ENCODE results near the gene CERKL.

Gene CERKL

DNA sequence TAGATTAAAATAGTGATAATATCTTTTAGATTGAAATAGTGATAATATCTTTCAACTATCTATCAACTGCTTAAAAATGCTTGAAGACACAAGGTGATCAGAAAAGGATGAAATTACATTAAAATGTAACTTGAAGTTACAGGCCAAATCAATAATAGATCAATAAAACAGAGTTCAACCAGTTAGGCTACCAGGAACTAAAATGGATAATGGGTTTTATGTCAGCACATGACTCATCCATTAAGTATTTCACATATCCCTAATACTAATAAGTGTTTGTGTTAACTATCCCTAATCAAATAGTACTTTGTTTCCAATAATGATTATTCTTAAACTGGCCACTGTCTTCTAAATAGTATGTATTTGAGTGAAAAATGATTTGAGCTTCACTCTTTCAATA lies 33.7 kb downstream of the CERKL start:
- DNase-seq: no peak

DNA sequence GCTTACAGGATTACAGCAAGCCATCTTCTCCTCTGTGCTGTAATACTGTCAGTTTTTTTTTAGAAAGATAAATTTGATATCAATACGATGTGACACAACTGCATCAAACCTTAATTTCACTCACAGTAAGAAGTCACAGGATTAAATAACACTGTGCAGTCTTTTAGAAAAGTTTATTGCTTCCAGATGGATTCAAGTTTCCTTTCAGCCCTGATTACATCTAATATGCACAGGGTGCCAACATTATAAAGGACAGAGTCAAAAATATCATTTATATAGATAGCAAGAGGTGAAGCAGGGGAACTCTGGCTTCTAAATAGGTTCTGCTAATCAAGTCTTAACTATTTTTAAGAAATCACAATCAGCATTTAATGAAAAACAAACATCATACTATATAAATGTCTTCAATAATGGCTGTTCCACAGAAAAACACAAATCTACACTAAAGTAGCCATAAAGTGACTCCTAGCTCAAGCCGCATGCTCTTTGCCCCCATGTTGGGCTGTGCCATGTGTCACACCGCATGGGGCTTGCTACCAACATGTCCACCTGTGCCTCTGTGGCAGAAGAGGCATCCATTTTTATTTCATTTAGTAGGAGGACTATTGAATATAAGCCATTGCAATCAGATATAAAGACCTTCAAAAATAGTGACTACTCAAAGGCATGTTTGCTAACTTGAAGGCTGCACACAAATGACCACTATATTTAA lies 35.0 kb downstream of the CERKL start:
- DNase-seq: no peak

GRCh38 chr2:181619516-181619915 lies 37.4 kb downstream of the CERKL start:
- no peak for DNase-seq

DNA sequence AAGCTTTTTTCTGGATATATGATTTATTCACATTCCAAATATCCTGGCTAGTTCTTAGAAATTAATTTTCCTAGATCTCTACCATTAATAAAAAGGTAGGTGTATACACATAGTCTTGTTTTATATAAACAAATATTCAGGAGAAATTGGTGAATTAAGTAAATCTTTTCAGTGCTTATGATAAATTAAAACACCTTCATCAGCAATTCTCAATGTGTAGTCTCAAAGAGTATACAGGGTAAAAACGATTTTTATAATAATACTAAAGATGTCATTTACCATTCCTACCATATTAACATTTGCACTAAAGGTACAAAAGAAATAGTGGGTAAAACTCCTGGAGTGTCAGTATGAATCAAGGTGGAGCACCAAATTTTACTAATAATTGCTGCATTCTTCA lies 40.2 kb downstream of the CERKL start:
- no peak for DNase-seq

- no peak for DNase-seq
Observed at GRCh38 chr2:181614874-181615638, 41.8 kb downstream of the CERKL start.

DNA sequence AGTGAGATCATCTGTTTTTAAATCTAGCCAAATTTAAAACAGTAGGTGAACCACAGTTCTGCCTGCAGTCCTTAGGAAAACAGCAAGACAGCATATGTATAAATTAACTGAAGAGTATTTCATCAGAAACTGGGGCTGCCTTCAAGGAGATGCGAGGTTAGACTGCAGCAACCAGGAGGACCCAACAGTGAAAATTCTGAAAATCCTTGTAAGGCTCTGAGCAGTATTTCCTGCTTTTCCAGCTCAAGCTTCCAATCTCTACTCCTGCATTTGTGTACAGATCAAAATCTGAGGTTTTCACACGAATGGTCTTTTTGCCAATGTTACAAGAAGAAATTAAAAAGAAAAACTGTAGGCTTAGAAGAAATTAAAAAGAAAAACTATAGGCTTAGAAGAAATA lies 43.7 kb downstream of the CERKL start:
- no peak for DNase-seq

- no peak for DNase-seq
Observed at GRCh38 chr2:181607629-181608590, 49.0 kb downstream of the CERKL start.

- no peak for DNase-seq
Observed at GRCh38 chr2:181605889-181606837, 50.7 kb downstream of the CERKL start.

DNA sequence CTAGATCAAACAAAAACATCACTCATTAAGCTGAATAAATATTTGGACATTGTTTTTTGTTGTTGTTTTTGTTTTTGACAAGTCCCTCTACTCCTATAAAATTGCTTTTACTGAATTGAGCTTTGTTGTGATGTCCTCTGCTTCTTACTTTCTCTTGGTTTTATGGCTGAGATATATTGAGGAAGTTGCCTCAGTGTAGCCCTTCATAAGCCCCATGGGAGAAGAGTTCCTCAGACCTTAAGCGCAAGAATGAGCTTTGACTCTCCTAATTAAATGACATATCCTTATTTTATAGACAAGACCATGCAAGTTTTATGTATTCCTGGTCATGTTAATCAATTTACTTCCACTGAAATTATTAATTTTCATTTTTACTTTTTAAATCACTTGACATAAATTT lies 54.9 kb downstream of the CERKL start:
- no peak for DNase-seq

DNA sequence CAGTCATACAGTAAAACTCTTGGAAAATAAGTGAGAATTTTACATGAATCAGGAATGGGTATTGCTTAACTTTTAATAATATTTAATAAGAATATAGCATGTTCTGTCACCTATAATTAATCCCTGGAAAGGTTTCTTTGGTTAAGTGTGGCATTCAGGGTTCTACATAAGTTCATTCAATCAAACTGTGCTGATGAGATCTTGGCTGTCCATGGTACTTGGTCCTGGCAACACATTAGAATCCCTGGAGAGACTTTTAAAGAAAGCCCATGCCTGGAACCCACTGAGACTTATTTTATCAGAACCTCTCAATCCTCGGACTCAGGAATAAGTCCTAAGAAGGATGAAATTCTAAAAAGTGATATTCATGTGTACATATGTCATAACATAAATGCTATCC lies 60.3 kb downstream of the CERKL start:
- no peak for DNase-seq

GRCh38 chr2:181594322-181594721 lies 62.6 kb downstream of the CERKL start:
- no peak for DNase-seq

DNA sequence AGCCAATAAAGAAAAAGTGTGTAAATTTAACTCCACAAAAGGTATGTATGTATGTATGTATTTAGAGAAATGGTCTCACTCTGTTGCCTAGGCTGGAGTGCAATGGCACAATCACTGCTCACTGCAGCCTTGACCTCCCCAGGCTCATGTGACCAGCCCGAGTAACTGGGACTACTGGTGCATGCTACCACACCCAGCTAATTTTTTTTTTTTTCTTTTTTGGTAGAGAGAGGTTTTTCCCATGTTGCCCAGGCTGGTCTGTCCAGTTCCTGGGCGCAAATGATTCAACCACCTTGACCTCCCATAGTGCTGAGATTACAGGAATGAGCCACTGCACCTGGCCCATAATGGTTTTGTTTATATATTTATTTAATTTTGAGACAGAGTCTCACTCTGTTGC lies 67.1 kb downstream of the CERKL start:
- DNase-seq: no peak

DNA sequence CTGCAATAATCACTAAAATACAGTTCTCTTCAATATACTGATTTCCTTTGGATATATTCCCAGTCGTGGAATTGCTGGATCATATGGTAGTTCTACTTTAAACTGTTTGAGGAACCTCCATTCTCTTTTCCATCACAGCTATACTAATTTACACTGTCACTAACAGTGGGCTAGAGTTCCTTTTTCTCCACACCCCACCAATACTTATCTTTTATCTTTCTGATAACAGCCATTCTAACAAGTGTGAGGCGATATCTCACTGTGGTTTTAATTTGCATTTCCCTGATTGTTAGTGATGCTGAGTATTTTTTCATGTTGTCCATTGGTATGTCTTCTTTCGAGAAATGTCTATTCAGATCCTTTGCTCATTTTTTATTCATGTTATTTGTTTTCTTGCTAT lies 68.4 kb downstream of the CERKL start:
- no peak for DNase-seq

- no peak for DNase-seq
Observed at GRCh38 chr2:181586569-181587081, 70.3 kb downstream of the CERKL start.

DNA sequence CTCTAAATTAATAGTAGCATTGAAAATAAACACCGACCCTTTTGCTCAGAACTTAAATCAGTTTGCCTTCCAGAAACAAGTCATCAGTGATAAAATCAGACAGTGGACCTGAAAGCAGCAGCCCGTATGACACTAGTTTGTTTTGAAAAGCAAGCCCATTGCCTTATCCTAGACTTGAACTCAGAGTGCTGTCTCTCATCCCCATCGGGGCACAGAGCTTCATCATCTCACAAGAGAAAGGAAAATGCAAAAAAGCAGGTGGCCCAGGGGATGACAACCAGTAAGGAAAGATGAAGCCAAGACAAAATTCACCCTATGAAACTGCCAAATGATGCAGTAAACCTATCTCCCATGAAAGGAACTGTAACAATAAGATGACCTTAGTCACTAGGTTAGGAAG lies 71.2 kb downstream of the CERKL start:
- DNase-seq: no peak

GRCh38 chr2:181581534-181581933 lies 75.4 kb downstream of the CERKL start:
- no peak for DNase-seq

- DNase-seq: no peak
Observed at GRCh38 chr2:181578829-181579228, 78.1 kb downstream of the CERKL start.

DNA sequence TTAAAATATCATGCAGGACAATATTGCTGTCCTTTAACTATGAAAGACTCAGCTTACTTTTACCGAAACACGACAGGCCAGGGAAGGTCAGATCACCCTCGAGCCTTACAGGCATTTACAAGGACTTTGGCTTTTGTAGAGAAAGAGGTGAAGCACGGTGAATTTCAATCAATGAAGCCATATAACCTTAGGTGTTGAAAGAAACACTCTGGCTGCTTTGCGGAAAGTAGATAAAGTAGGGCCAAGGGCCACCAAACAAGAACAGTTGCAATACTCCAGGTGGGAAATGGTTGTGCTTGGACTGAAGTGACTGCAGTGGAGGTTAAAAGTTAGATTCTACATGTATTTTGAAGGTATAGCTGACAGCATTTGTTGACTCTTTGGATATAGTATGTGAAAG lies 80.5 kb downstream of the CERKL start:
- DNase-seq: no peak

DNA sequence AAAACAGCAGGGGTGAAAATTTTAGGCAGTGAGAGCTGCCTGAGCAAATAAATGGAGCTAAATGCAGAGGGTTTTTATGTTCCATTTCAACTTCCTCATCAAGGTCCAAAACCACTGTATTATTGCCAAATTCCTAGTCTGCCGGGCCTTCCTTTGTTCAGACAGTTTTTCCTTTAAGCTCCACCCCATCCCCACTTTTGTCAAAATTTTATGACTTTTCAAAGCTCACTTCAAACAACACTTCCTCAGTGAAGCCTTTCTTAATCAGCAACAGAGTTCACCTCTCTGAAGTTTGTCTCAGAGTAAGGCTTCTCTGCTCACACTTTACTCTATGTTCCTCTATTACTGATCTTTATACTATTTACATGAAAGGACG lies 81.3 kb downstream of the CERKL start:
- DNase-seq: no peak

GRCh38 chr2:181575024-181575649 lies 81.8 kb downstream of the CERKL start:
- DNase-seq: no peak

DNA sequence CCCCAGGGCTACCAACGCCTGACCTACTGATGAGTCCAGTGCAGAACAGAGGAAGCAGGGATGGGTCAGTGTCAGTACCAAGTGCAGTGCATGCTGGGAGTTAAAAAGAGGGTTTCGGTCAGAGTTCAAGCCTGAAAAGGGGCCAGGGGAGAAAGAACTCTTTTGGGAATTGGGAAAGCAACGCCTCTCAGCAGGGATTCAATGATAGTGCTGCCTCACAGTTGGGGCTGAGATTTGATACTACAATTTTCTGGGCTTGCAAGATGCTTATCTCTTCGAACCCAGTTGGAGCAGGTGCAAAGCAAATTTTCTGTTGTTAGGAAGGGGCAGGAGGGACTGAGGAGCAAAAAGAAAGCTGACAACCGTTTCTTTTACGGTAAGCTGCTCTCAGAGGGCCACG lies 82.6 kb downstream of the CERKL start:
- DNase-seq: no peak
